IMR-90 (cell line): ENCODE measurements around the gene COG1. TPM values are rescaled to one million over a fixed set of nuclear protein-coding genes. Genes with fewer than 3 reads are reported as not detected.

ENCODE experiments used
- ATAC-seq: fragments of 200-7000 bp; cut with Tn5 transposase; 2 replicates; pipeline ENCODE4 v1.9.1; 2020; ENCODE audit warnings: low read depth, mild to moderate bottlenecking, moderate library complexity
- BruUV-seq: library from RNA; stranded (reverse); fragments of 400-500 nt; replicated peaks from 2 replicates; lab custom pipeline; 2021; lab: Mats Ljungman, UMichigan
- CTCF ChIA-PET: fragments of 300-600 bp; formaldehyde crosslinking; extraction: SDS; loops from one replicate; lab custom pipeline; 2021; ENCODE audit warnings: antibody characterized with exemption; lab: Yijun Ruan, JAX
- POLR2A ChIA-PET: fragments of 300-600 bp; sonication (Branson Sonifier 250); formaldehyde crosslinking; loops from one replicate; lab custom pipeline; 2022; ENCODE audit warnings: antibody characterized with exemption; ENCODE audit not compliant: unreplicated experiment; lab: Charles Lee
- DNase-seq: peaks from one replicate; pipeline ENCODE4 v3.0.0; 2013
- H2AFZ ChIP-seq: replicated peaks from 2 replicates; pipeline ENCODE3; 2013; ENCODE audit warnings: low read length, mild to moderate bottlenecking; ENCODE audit not compliant: poor library complexity
- H2AK5ac ChIP-seq: 2 replicates; pipeline ENCODE4 v1.6.1; 2013; ENCODE audit warnings: low read depth, low read length, inconsistent platforms
- H2AK9ac ChIP-seq: replicated peaks from 2 replicates; pipeline ENCODE3; 2013; ENCODE audit warnings: mild to moderate bottlenecking, low read depth, low read length, moderate library complexity; ENCODE audit not compliant: poor library complexity
- H2BK120ac ChIP-seq: 2 replicates; pipeline ENCODE4 v1.6.1; 2013; ENCODE audit warnings: low read depth, low read length, inconsistent platforms
- H2BK15ac ChIP-seq: 3 replicates; pipeline ENCODE4 v1.6.1; 2013; ENCODE audit warnings: low read depth, low read length, inconsistent platforms
- H2BK20ac ChIP-seq: 2 replicates; pipeline ENCODE4 v1.6.1; 2013; ENCODE audit warnings: low read depth, mild to moderate bottlenecking, inconsistent platforms, low read length, moderate library complexity
- H2BK5ac ChIP-seq: 2 replicates; pipeline ENCODE4 v1.6.1; 2013; ENCODE audit warnings: mild to moderate bottlenecking, low read depth, low read length, inconsistent platforms; ENCODE audit not compliant: poor library complexity, severe bottlenecking
- H3K14ac ChIP-seq: replicated peaks from 2 replicates; pipeline ENCODE4 v1.6.1; 2013; ENCODE audit warnings: low read depth, low read length, inconsistent platforms
- H3K18ac ChIP-seq: 2 replicates; pipeline ENCODE4 v1.6.1; 2013; ENCODE audit warnings: low read depth, low read length, control low read depth
- H3K23ac ChIP-seq: 2 replicates; pipeline ENCODE4 v1.6.1; 2013; ENCODE audit warnings: low read depth, low read length, inconsistent platforms
- H3K27ac ChIP-seq: 2 replicates; pipeline ENCODE4 v1.5.1; 2013; ENCODE audit warnings: mild to moderate bottlenecking, control low read depth, low read length; ENCODE audit not compliant: insufficient read depth
- H3K27me3 ChIP-seq: 2 replicates; pipeline ENCODE4 v1.6.1; 2013; ENCODE audit warnings: low read length; ENCODE audit not compliant: control insufficient read depth, insufficient read depth
- H3K36me3 ChIP-seq: 2 replicates; pipeline ENCODE4 v1.6.1; 2013; ENCODE audit warnings: low read length, mixed read lengths; ENCODE audit not compliant: control insufficient read depth, insufficient read depth
- H3K4ac ChIP-seq: 2 replicates; pipeline ENCODE4 v1.6.1; 2013; ENCODE audit warnings: low read depth, low read length, inconsistent platforms
- H3K4me1 ChIP-seq: 2 replicates; pipeline ENCODE4 v1.6.1; 2013; ENCODE audit warnings: low read length, mixed read lengths; ENCODE audit not compliant: control insufficient read depth, insufficient read depth
- H3K4me2 ChIP-seq: 2 replicates; pipeline ENCODE4 v1.6.1; 2013; ENCODE audit warnings: low read depth, mild to moderate bottlenecking, control low read depth, low read length, moderate library complexity
- H3K4me3 ChIP-seq: 2 replicates; pipeline ENCODE4 v1.5.1; 2013; ENCODE audit warnings: low read depth, mild to moderate bottlenecking, control low read depth, low read length, moderate library complexity; ENCODE audit not compliant: insufficient read depth
- H3K56ac ChIP-seq: 2 replicates; pipeline ENCODE4 v1.6.1; 2013; ENCODE audit warnings: low read length, inconsistent platforms; ENCODE audit not compliant: insufficient read depth; ENCODE audit errors: extremely low read depth
- H3K79me1 ChIP-seq, 2 experiments: 2 replicates each; pipeline ENCODE4 v1.6.1; 2013; ENCODE audit warnings: low read length in 2 of 2, inconsistent platforms in 1 of 2, low read depth in 1 of 2
- H3K9ac ChIP-seq: 2 replicates; pipeline ENCODE4 v1.6.1; 2013; ENCODE audit warnings: low read depth, low read length, control low read depth
- H3K9me1 ChIP-seq: 2 replicates; pipeline ENCODE4 v1.6.1; 2013; ENCODE audit warnings: low read length, inconsistent platforms; ENCODE audit not compliant: insufficient read depth
- H3K9me3 ChIP-seq: 2 replicates; pipeline ENCODE4 v1.6.1; 2013; ENCODE audit warnings: low read length; ENCODE audit not compliant: control insufficient read depth, insufficient read depth
- H4K20me1 ChIP-seq: 2 replicates; pipeline ENCODE4 v1.6.1; 2013; ENCODE audit warnings: low read length, inconsistent platforms; ENCODE audit not compliant: insufficient read depth
- H4K5ac ChIP-seq: 2 replicates; pipeline ENCODE4 v1.6.1; 2013; ENCODE audit warnings: mild to moderate bottlenecking, low read depth, low read length, control low read depth
- H4K8ac ChIP-seq, 2 experiments: 2 replicates each; pipeline ENCODE4 v1.6.1; 2013; ENCODE audit warnings: low read depth in 2 of 2, low read length in 2 of 2, control low read depth in 1 of 2, inconsistent platforms in 1 of 2
- H4K91ac ChIP-seq: 2 replicates; pipeline ENCODE4 v1.6.1; 2013; ENCODE audit warnings: low read depth, low read length, inconsistent platforms; ENCODE audit not compliant: insufficient read depth
- BHLHE40 ChIP-seq: fragments of 150-350 bp; IDR thresholded peaks from 2 replicates; pipeline ENCODE4 v1.6.1; 2016; ENCODE audit warnings: mild to moderate bottlenecking, low read depth, low read length
- CHD1 ChIP-seq: IDR thresholded peaks from 2 replicates; pipeline ENCODE4 v1.6.1; 2012; ENCODE audit warnings: low read depth, low read length, improper control_type of control experiment
- MAFK ChIP-seq: IDR thresholded peaks from 2 replicates; pipeline ENCODE4 v1.6.1; 2012; ENCODE audit warnings: low read depth, low read length, improper control_type of control experiment
- RFX5 ChIP-seq: IDR thresholded peaks from 2 replicates; pipeline ENCODE4 v1.8.0; 2012; ENCODE audit warnings: low read depth, mild to moderate bottlenecking, low read length, moderate library complexity
- USF2 ChIP-seq: fragments of 150-350 bp; IDR thresholded peaks from 2 replicates; pipeline ENCODE4 v1.6.1; 2017; ENCODE audit warnings: mild to moderate bottlenecking, antibody characterized with exemption, low read length, low read depth
- WGBS, 2 experiments: methylation state at CpG; one replicate each; pipeline versions ENCODE4 v1.1.5 to v1.1.7; 2013; ENCODE audit warnings: missing lambda C conversion rate in 2 of 2; ENCODE audit not compliant: insufficient read length in 1 of 2; ENCODE audit errors: extremely low coverage in 2 of 2; 5-methylcytosine and 5-hydroxymethylcytosine counted together
- dilution Hi-C: fragments of 300-500 bp; cut with HindIII; formaldehyde crosslinking; loops from one replicate; pipeline ENCODE4 v1.14.3; 2018; ENCODE audit warnings: low sequenced_read_pairs; ENCODE audit not compliant: unreplicated experiment
- in situ Hi-C: fragments of 300-500 bp; cut with MboI; formaldehyde crosslinking; loops from 3 replicates; pipeline ENCODE4 v1.14.3; 2019; ENCODE audit warnings: low sequenced_read_pairs, inconsistent platforms, mixed read lengths
- intact Hi-C: fragments of 100-400 bp; cut with micrococcal nuclease; formaldehyde crosslinking; loops from 2 replicates; pipeline ENCODE4 v1.10.0; 2022
- polyA plus RNA-seq, 3 experiments: library from polyadenylated mRNA; depleted of rRNA; stranded (reverse); fragments of >200 nt; gene quantifications; 2 replicates each; pipeline ENCODE4 v1.2.3, GENCODE V29; 2012; ENCODE audit warnings: low replicate concordance in 1 of 3
- total RNA-seq: library from RNA; depleted of rRNA; stranded (reverse); fragments of >200 nt; gene quantifications from 2 replicates; pipeline ENCODE4 v1.2.3, GENCODE V29; 2012

Gene COG1
- total and polyA plus RNA-seq, 2 of the 4 experiments (the other 2 are of a cell fraction) = 18.3 to 35.1 TPM

GRCh38 chr17:73205459-73205961 is 12.7 kb downstream of the COG1 start:
- Histone ChIP-seq H4K8ac (no peak overlapping the region), H3K4me2 (no peak overlapping the region), H3K79me1 (peaks cover 47 to 64% of the 10 kb centered on the region in 2 experiments), H2BK120ac (no peak overlapping the region), H2AK9ac (no peak overlapping the region), H3K4me1 (peaks cover 5% of the 10 kb centered on the region), H3K18ac (no peak overlapping the region), H3K9me3 (no peaks in the 10 kb centered on the region), H3K56ac (no peak overlapping the region), H3K27ac (no peak overlapping the region), H3K27me3 (no peaks in the 10 kb centered on the region), H3K36me3 (peaks cover 71% of the 10 kb centered on the region), H2BK15ac (no peak overlapping the region), H3K9me1 (peaks cover 10% of the 10 kb centered on the region), H2BK5ac (no peak overlapping the region), H3K4me3 (no peak overlapping the region), H3K23ac (no peak overlapping the region), H3K4ac (no peak overlapping the region), H2BK20ac (no peak overlapping the region), H4K5ac (no peak overlapping the region), H4K20me1 (peaks cover 25% of the 10 kb centered on the region; the same call in 1 of the 2 replicates), H3K9ac (no peak overlapping the region), H4K91ac (no peak overlapping the region), H3K14ac (no peak overlapping the region), H2AK5ac (no peak overlapping the region), H2AFZ (no peak overlapping the region)
- in situ Hi-C loops (loop anchor here (25.0 kb wide), 1 partner anchor 818 kb away; no protein-coding TSS in a partner anchor), dilution Hi-C loops (no loop called here), intact Hi-C loops (no loop called here)
- 94% methylated on average over 6 of the region's 10 CpGs; no CpG with 5 or more reads in 1 of the 2 experiments for WGBS, 2 experiments
- ChIA-PET CTCF (no interaction called here), POLR2A (no interaction called here)
- DNase-seq (no peak), ATAC-seq (no peak)
- no TSS peak for BruUV-seq
- TF ChIP-seq CHD1 (no peak), BHLHE40 (no peak), USF2 (no peak), MAFK (no peak), RFX5 (no peak)
